GM12878 (cell line): ENCODE measurements around the gene BDH1. TPM values are rescaled to one million over a fixed set of nuclear protein-coding genes. Genes with fewer than 3 reads are reported as not detected.

Experiments used
- ATAC-seq: fragments of 200-7000 bp; cut with Tn5 transposase; 3 replicates; pipeline ENCODE4 v1.9.1; 2020; ENCODE audit warnings: mild to moderate bottlenecking, moderate library complexity
- BruUV-seq: library from RNA; stranded (reverse); fragments of 400-500 nt; replicated peaks from 2 replicates; lab custom pipeline; 2021; lab: Mats Ljungman, UMichigan
- CTCF ChIA-PET: fragments of 300-600 bp; sonication (Branson Sonifier 250); formaldehyde crosslinking; extraction: SDS; loops from one replicate; lab custom pipeline; 2021; ENCODE audit warnings: inconsistent platforms; lab: Yijun Ruan, JAX
- POLR2A ChIA-PET: fragments of 350-600 bp; formaldehyde crosslinking; extraction: SDS; loops from one replicate; lab custom pipeline; 2021; ENCODE audit warnings: inconsistent platforms; lab: Charles Lee
- RAD21 ChIA-PET: fragments of 300-600 bp; sonication (Branson Sonifier 250); formaldehyde crosslinking; loops from one replicate; lab custom pipeline; 2023; ENCODE audit warnings: antibody characterized with exemption; ENCODE audit not compliant: unreplicated experiment; lab: Charles Lee
- SMC1A ChIA-PET: fragments of 300-600 bp; sonication (Branson Sonifier 250); formaldehyde crosslinking; loops from one replicate; lab custom pipeline; 2023; ENCODE audit not compliant: unreplicated experiment, uncharacterized antibody; lab: Charles Lee
- DNase-seq: peaks from one replicate; pipeline ENCODE4 v3.0.0-alpha.2; 2011; ENCODE audit warnings: low read depth, low spot score
- FAIRE-seq: peaks from 3 replicates; lab custom pipeline; 2011; peaks lifted over from hg19 to GRCh38; lab: Jason Lieb, UNC
- H2AFZ ChIP-seq: 2 replicates; pipeline ENCODE4 v1.6.0; 2011; ENCODE audit warnings: low read depth, low read length, control low read depth; ENCODE audit not compliant: control insufficient read depth
- H3K27ac ChIP-seq: 2 replicates; pipeline ENCODE4 v1.5.1; 2011; ENCODE audit warnings: control low read depth; ENCODE audit not compliant: control insufficient read depth, insufficient read depth
- H3K27me3 ChIP-seq, 2 experiments: replicated peaks in 1 of 2; 2 replicates each; pipeline versions ENCODE4 v1.6.0 to v1.6.1; 2011; ENCODE audit warnings: low read length in 1 of 2; ENCODE audit not compliant: control insufficient read depth in 2 of 2, insufficient read depth in 2 of 2
- H3K36me3 ChIP-seq, 2 experiments: 2 replicates each; pipeline ENCODE4 v1.5.1; 2011; ENCODE audit warnings: low read length in 1 of 2; ENCODE audit not compliant: control insufficient read depth in 2 of 2, insufficient read depth in 2 of 2
- H3K4me1 ChIP-seq: 2 replicates; pipeline ENCODE4 v1.6.1; 2011; ENCODE audit warnings: mild to moderate bottlenecking, low read length, moderate library complexity, mixed read lengths; ENCODE audit not compliant: control insufficient read depth, insufficient read depth
- H3K4me2 ChIP-seq: 2 replicates; pipeline ENCODE4 v1.6.0; 2011; ENCODE audit warnings: control low read depth; ENCODE audit not compliant: control insufficient read depth, insufficient read depth
- H3K4me3 ChIP-seq: fragments of 200-600 bp; sonication (generic); 2 replicates; pipeline ENCODE4 v1.5.1; 2016
- H3K79me2 ChIP-seq: 2 replicates; pipeline ENCODE4 v1.6.0; 2011; ENCODE audit warnings: low read length; ENCODE audit not compliant: control insufficient read depth, insufficient read depth
- H3K9ac ChIP-seq: 2 replicates; pipeline ENCODE4 v1.8.0; 2011; ENCODE audit warnings: low read length, control low read depth, mixed read lengths; ENCODE audit not compliant: control insufficient read depth, insufficient read depth
- H3K9me3 ChIP-seq: replicated peaks from 3 replicates; pipeline ENCODE4 v1.5.1; 2011; ENCODE audit warnings: mild to moderate bottlenecking, low read length; ENCODE audit not compliant: control insufficient read depth, insufficient read depth
- H4K20me1 ChIP-seq: 2 replicates; pipeline ENCODE4 v1.6.0; 2011; ENCODE audit not compliant: control insufficient read depth, insufficient read depth
- ATF2 ChIP-seq: IDR thresholded peaks from 2 replicates; pipeline ENCODE4 v1.6.1; 2012; ENCODE audit warnings: low read length, inconsistent platforms
- CREB1 ChIP-seq: IDR thresholded peaks from 2 replicates; pipeline ENCODE4 v1.6.1; 2012; ENCODE audit warnings: low read depth, mild to moderate bottlenecking, inconsistent platforms
- ETV6 ChIP-seq, 2 experiments: fragments of 450-650 bp in 1 of 2; IDR thresholded peaks in 1 of 2; conservative IDR thresholded peaks in 1 of 2; 2 replicates each; pipeline ENCODE4 v1.6.1; 2014; ENCODE audit warnings: antibody characterized with exemption in 1 of 2, borderline replicate concordance in 1 of 2, low read depth in 1 of 2, mild to moderate bottlenecking in 1 of 2, moderate library complexity in 1 of 2
- IRF3 ChIP-seq: fragments of 450-650 bp; IDR thresholded peaks from 2 replicates; pipeline ENCODE4 v1.6.1; 2014; ENCODE audit warnings: mild to moderate bottlenecking
- MLLT1 ChIP-seq: fragments of 450-650 bp; IDR thresholded peaks from 2 replicates; pipeline ENCODE4 v1.6.1; 2016; ENCODE audit warnings: mild to moderate bottlenecking
- NFYB ChIP-seq: IDR thresholded peaks from 2 replicates; pipeline ENCODE4 v1.6.1; 2011; ENCODE audit warnings: low read depth, mild to moderate bottlenecking, low read length, improper control_type of control experiment, moderate library complexity; ENCODE audit not compliant: insufficient read depth
- PAX5 ChIP-seq: IDR thresholded peaks from 2 replicates; pipeline ENCODE4 v1.6.1; 2011; ENCODE audit warnings: low read depth, low read length, borderline replicate concordance
- PML ChIP-seq: IDR thresholded peaks from 2 replicates; pipeline ENCODE4 v1.6.1; 2012; ENCODE audit warnings: low read length, inconsistent platforms
- USF2 ChIP-seq: IDR thresholded peaks from 2 replicates; pipeline ENCODE4 v1.6.1; 2011; ENCODE audit warnings: low read depth, low read length, improper control_type of control experiment, borderline replicate concordance
- WRNIP1 ChIP-seq: IDR thresholded peaks from 2 replicates; pipeline ENCODE4 v1.6.1; 2011; ENCODE audit warnings: low read depth, low read length, improper control_type of control experiment, borderline replicate concordance
- YBX1 ChIP-seq: fragments of 450-650 bp; IDR thresholded peaks from 2 replicates; pipeline ENCODE4 v1.6.1; 2016; ENCODE audit warnings: antibody characterized with exemption
- YY1 ChIP-seq: IDR thresholded peaks from 2 replicates; pipeline ENCODE4 v1.6.1; 2011; ENCODE audit warnings: low read depth, mild to moderate bottlenecking, low read length
- ZNF207 ChIP-seq: fragments of 450-650 bp; IDR thresholded peaks from 2 replicates; pipeline ENCODE4 v1.6.1; 2014; ENCODE audit warnings: antibody characterized with exemption, mild to moderate bottlenecking, borderline replicate concordance
- ZNF592 ChIP-seq: fragments of 450-650 bp; IDR thresholded peaks from 2 replicates; pipeline ENCODE4 v1.6.1; 2017; ENCODE audit warnings: mild to moderate bottlenecking, moderate library complexity
- WGBS: methylation state at CpG from one replicate; pipeline ENCODE4 v1.1.6; 2016; ENCODE audit warnings: low lambda C conversion rate; ENCODE audit not compliant: insufficient replicate concordance, insufficient coverage; ENCODE audit errors: missing lambda C conversion rate; 5-methylcytosine and 5-hydroxymethylcytosine counted together
- in situ Hi-C: fragments of 300-500 bp; cut with MboI; formaldehyde crosslinking; loops from 9 replicates; pipeline ENCODE4 v1.14.3; 2018; ENCODE audit warnings: mixed read lengths
- intact Hi-C: fragments of 100-400 bp; cut with micrococcal nuclease; formaldehyde crosslinking; loops from one replicate; pipeline ENCODE4 v1.14.2; 2022; ENCODE audit not compliant: unreplicated experiment
- polyA plus RNA-seq, 11 experiments: library from polyadenylated mRNA; depleted of rRNA in 4 of 11; unstranded in 6 of 11; stranded (reverse) in 5 of 11; fragments of >200 nt; fragmentation: Nextera tagmentation in 4 of 11; fragmentation: Illumina TruSeq in 1 of 11; extraction: Ambion mirVana in 4 of 11; extraction: Trizol in 1 of 11; gene quantifications; 1 replicate in 1 of 11; 2 replicates in 10 of 11; pipeline versions ENCODE4 v1.2.1 to v1.2.3, GENCODE V29; 2011 to 2016; ENCODE audit warnings: inconsistent platforms in 2 of 11, missing spikeins in 2 of 11, low read depth in 1 of 11
- total RNA-seq, 4 experiments: library from RNA; depleted of rRNA in 3 of 4; stranded (reverse); fragments of >200 nt in 3 of 4; fragmentation: Illumina TruSeq in 1 of 4; extraction: Trizol in 1 of 4; gene quantifications; 2 replicates each; pipeline versions ENCODE4 v1.2.1 to v1.2.3, GENCODE V29; 2013 to 2021

The BDH1 gene
- total and polyA plus RNA-seq, 10 of the 15 experiments (the other 5 are each of a cell fraction or from before 2014, with no cell fraction given) = 11.3 to 84.5 (median 60.3) TPM

GRCh38 chr3:197577366-197578074, 21.8 kb upstream of the BDH1 start:
- CTCF ChIA-PET = interaction anchor here (0.5 to 1.0 kb wide), 2 partner anchors 319 to 1039 kb away, joined by 3 read pairs; no protein-coding TSS in a partner anchor
- DNase-seq (no peak), ATAC-seq (no peak), FAIRE-seq (no peak)
- Histone ChIP-seq H3K27me3 (no peaks in the 10 kb centered on the region), H3K4me3 (no peak overlapping the region), H3K27ac (no peak overlapping the region), H3K36me3 (no peaks in the 10 kb centered on the region), H3K9me3 (no peaks in the 10 kb centered on the region; the same call in 2 of the 3 replicates), H3K9ac (no peak overlapping the region), H3K4me1 (no peaks in the 10 kb centered on the region), H3K4me2 (no peak overlapping the region), H3K79me2 (no peaks in the 10 kb centered on the region), H2AFZ (no peak overlapping the region), H4K20me1 (no peaks in the 10 kb centered on the region)
- SMC1A ChIA-PET = interaction anchor here (0.8 to 2.5 kb wide), 3 partner anchors 16 to 22 kb away, joined by 3 to 7 read pairs (median 4); no protein-coding TSS in a partner anchor
- intact Hi-C loops = no loop called here
- POLR2A ChIA-PET = no interaction called here
- RAD21 ChIA-PET = no interaction called here
- 72% methylated on average over 13 of the region's 13 CpGs for WGBS
- in situ Hi-C loops = no loop called here
- BruUV-seq = no TSS peak
- TF ChIP-seq USF2 (no peak), WRNIP1 (no peak), YY1 (no peak), PML (no peak), ZNF207 (no peak), ZNF592 (no peak), ETV6 (conservative IDR thresholded peaks at IDR 0.05 in 1 of 2, IDR thresholded peaks at IDR 0.05 in 1 of 2; ENCODE audit: borderline replicate concordance in 1 of 2, low read depth in 1 of 2) (no peak), NFYB (no peak), PAX5 (no peak), ATF2 (no peak), YBX1 (no peak), CREB1 (no peak), MLLT1 (no peak), IRF3 (no peak)
